Embryonic facial prominence (tissue), 1 donor: ENCODE data around the gene DCTPP1.

Experiments used
- DNase-seq: peaks from one replicate; pipeline ENCODE4 v3.0.0-alpha.2; 2016; ENCODE audit errors: extremely low spot score

The DCTPP1 gene

GRCh38 chr16:30381291-30382041 lies 48.4 kb downstream of the DCTPP1 start:
- DNase-seq = no peak

GRCh38 chr16:30380803-30381208 lies 49.0 kb downstream of the DCTPP1 start:
- DNase-seq = no peak

GRCh38 chr16:30380072-30380802 lies 49.6 kb downstream of the DCTPP1 start:
- no peak for DNase-seq

- no peak for DNase-seq
Measured at GRCh38 chr16:30379158-30379783, 50.6 kb downstream of the DCTPP1 start.

- peak; percentile 92 for DNase-seq
Measured at GRCh38 chr16:30378236-30379157, 51.3 kb downstream of the DCTPP1 start.

- DNase-seq = peak; percentile 94
Measured at GRCh38 chr16:30377812-30378235, 52.0 kb downstream of the DCTPP1 start.

- DNase-seq = no peak
Measured at GRCh38 chr16:30377050-30377811, 52.6 kb downstream of the DCTPP1 start.

- DNase-seq = no peak
Measured at GRCh38 chr16:30376461-30376902, 53.3 kb downstream of the DCTPP1 start.

GRCh38 chr16:30375864-30376263 lies 54.0 kb downstream of the DCTPP1 start:
- no peak for DNase-seq

GRCh38 chr16:30374538-30374937 lies 55.3 kb downstream of the DCTPP1 start, which contains the start of gene MYL11:
Gene MYL11 (plus strand): TSS chr16:30374802. CDS start chr16:30374858, 56 bp downstream.
- DNase-seq = no peak
